ENCODE measurements around the gene PARD6G. TPM values are rescaled to one million over a fixed set of nuclear protein-coding genes. Genes with fewer than 3 reads are reported as not detected.

Gene PARD6G
- total RNA-seq, 1 experiment from 2014 or later, result not detected

DNA sequence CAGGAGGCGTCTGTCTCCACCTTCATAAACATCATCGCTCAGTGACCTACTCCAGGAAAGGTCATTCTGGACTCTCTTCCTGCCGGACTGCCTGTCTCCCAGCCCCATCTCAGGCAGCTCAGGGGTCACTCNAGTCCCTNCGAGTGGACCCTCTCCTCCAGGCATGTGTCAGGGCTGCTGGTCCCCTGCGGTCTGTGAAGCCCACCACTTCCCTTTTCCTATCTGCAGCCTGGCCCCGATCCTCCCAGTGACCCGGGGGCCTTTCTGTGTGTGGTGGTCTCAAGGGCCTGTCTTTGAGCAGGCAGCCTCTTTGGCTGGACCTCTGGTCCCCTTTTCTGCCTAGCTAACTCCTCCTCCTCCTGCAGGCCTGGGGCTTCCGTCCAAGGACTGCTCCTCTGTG, 5.9 kb upstream of the PARD6G start:
- Histone ChIP-seq H4K20me1 (ENCODE audit: insufficient read depth, low read depth, low read length) (no peaks in the 10 kb centered on the region), H3K4me2 (ENCODE audit: low read depth, low read length, poor library complexity, severe bottlenecking) (no peak overlapping the region), H3K9me2 (replicated peaks; ENCODE audit: insufficient read depth, low read length) (no peaks in the 10 kb centered on the region), H3K36me3 (ENCODE audit: insufficient read depth, low read length) (no peaks in the 10 kb centered on the region), H3K27me3 (ENCODE audit: low read length) (no peaks in the 10 kb centered on the region), H3K9ac (ENCODE audit: low read length) (no peak overlapping the region), H3K4me1 (ENCODE audit: low read length) (no peaks in the 10 kb centered on the region), H3K79me2 (ENCODE audit: low read length) (no peaks in the 10 kb centered on the region), H3K9me3 (ENCODE audit: low read length) (peaks cover 4% of the 10 kb centered on the region; the same call in 1 of the 2 replicates), H3K4me3 (ENCODE audit: low read length) (no peak overlapping the region), H3K27ac (ENCODE audit: low read length) (no peak overlapping the region), H2AFZ (ENCODE audit: low read length) (no peak overlapping the region)
- no peak for DNase-seq

DNA sequence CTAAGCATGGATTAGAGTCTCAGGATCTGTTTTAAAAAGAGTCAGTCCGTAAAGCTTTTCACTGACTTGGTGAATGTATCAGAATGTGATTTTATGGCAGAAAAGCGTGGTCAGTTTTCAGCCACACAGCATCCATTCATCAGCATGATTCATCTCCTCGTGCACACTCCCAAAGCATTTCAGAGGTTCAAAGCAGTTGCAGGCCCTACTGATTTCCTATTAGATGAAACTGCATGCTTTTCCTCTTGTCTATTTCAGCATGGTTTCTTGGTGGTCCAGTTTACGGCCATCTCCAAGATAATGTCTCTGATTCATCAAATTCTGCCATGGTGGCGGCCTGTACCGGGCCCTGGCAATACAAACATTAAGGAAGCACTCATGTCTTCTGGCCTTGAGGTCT, 4.8 kb upstream of the PARD6G start:
- Histone ChIP-seq H3K27me3 (ENCODE audit: low read length) (no peaks in the 10 kb centered on the region), H4K20me1 (ENCODE audit: insufficient read depth, low read depth, low read length) (no peaks in the 10 kb centered on the region), H3K9me2 (replicated peaks; ENCODE audit: insufficient read depth, low read length) (no peaks in the 10 kb centered on the region), H3K27ac (ENCODE audit: low read length) (no peak overlapping the region), H2AFZ (ENCODE audit: low read length) (no peak overlapping the region), H3K9ac (ENCODE audit: low read length) (no peak overlapping the region), H3K4me2 (ENCODE audit: low read depth, low read length, poor library complexity, severe bottlenecking) (no peak overlapping the region), H3K9me3 (ENCODE audit: low read length) (peaks cover 4% of the 10 kb centered on the region; the same call in 1 of the 2 replicates), H3K4me3 (ENCODE audit: low read length) (no peak overlapping the region), H3K79me2 (ENCODE audit: low read length) (no peaks in the 10 kb centered on the region), H3K36me3 (ENCODE audit: insufficient read depth, low read length) (no peaks in the 10 kb centered on the region), H3K4me1 (ENCODE audit: low read length) (no peaks in the 10 kb centered on the region)
- DNase-seq, result no peak

DNA sequence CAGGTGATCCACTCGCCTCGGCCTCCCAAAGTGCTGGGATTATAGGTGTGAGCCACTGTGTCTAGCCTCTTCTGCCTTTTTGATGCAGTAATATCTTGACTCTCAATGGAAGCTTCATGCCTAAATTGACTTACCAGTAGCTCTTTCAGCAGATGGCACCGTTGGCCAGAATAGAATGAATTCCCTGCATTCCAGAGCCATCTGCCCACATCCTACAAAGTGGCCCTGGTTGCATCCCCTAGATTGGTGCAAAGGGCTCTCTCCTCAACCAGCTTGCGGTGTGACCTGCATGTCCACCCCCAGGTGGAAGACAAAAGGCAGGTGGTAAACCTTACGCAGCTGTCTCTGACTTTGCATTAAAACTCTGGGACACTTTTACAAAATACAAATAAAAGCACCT, 4.4 kb upstream of the PARD6G start:
- Histone ChIP-seq H3K9ac (ENCODE audit: low read length) (no peak overlapping the region), H3K4me1 (ENCODE audit: low read length) (no peaks in the 10 kb centered on the region), H3K79me2 (ENCODE audit: low read length) (no peaks in the 10 kb centered on the region), H3K27ac (ENCODE audit: low read length) (no peak overlapping the region), H3K4me3 (ENCODE audit: low read length) (no peak overlapping the region), H3K36me3 (ENCODE audit: insufficient read depth, low read length) (no peaks in the 10 kb centered on the region), H3K4me2 (ENCODE audit: low read depth, low read length, poor library complexity, severe bottlenecking) (no peak overlapping the region), H3K27me3 (ENCODE audit: low read length) (no peaks in the 10 kb centered on the region), H3K9me3 (ENCODE audit: low read length) (peaks cover 4% of the 10 kb centered on the region; the same call in 1 of the 2 replicates), H2AFZ (ENCODE audit: low read length) (no peak overlapping the region), H4K20me1 (ENCODE audit: insufficient read depth, low read depth, low read length) (no peaks in the 10 kb centered on the region), H3K9me2 (replicated peaks; ENCODE audit: insufficient read depth, low read length) (no peaks in the 10 kb centered on the region)
- no peak for DNase-seq

GRCh38 chr18:80250740-80251364, 3.5 kb upstream of the PARD6G start:
- H3K36me3 ChIP-seq (ENCODE audit: insufficient read depth, low read length), result no peaks in the 10 kb centered on the region
- no peak overlapping the region for H3K9ac ChIP-seq (ENCODE audit: low read length)
- H3K4me2 ChIP-seq (ENCODE audit: low read depth, low read length, poor library complexity, severe bottlenecking), result no peak overlapping the region
- H2AFZ ChIP-seq (ENCODE audit: low read length), result no peak overlapping the region
- no peaks in the 10 kb centered on the region for H4K20me1 ChIP-seq (ENCODE audit: insufficient read depth, low read depth, low read length)
- peaks cover 4% of the 10 kb centered on the region; the same call in 1 of the 2 replicates for H3K9me3 ChIP-seq (ENCODE audit: low read length)
- H3K27ac ChIP-seq (ENCODE audit: low read length), result no peak overlapping the region
- H3K4me1 ChIP-seq (ENCODE audit: low read length), result no peaks in the 10 kb centered on the region
- H3K27me3 ChIP-seq (ENCODE audit: low read length), result no peaks in the 10 kb centered on the region
- H3K9me2 ChIP-seq (replicated peaks; ENCODE audit: insufficient read depth, low read length), result no peaks in the 10 kb centered on the region
- no peak for DNase-seq
- no peak overlapping the region for H3K4me3 ChIP-seq (ENCODE audit: low read length)
- H3K79me2 ChIP-seq (ENCODE audit: low read length), result no peaks in the 10 kb centered on the region

GRCh38 chr18:80249217-80250093, 2.1 kb upstream of the PARD6G start:
- Histone ChIP-seq H3K36me3 (ENCODE audit: insufficient read depth, low read length) (no peaks in the 10 kb centered on the region), H3K4me1 (ENCODE audit: low read length) (no peaks in the 10 kb centered on the region), H3K27me3 (ENCODE audit: low read length) (no peaks in the 10 kb centered on the region), H3K79me2 (ENCODE audit: low read length) (no peaks in the 10 kb centered on the region), H2AFZ (ENCODE audit: low read length) (no peak overlapping the region), H3K9me2 (replicated peaks; ENCODE audit: insufficient read depth, low read length) (no peaks in the 10 kb centered on the region), H4K20me1 (ENCODE audit: insufficient read depth, low read depth, low read length) (no peaks in the 10 kb centered on the region), H3K9me3 (ENCODE audit: low read length) (peaks cover 4% of the 10 kb centered on the region; the same call in 1 of the 2 replicates), H3K27ac (ENCODE audit: low read length) (no peak overlapping the region), H3K4me3 (ENCODE audit: low read length) (no peak overlapping the region), H3K9ac (ENCODE audit: low read length) (no peak overlapping the region), H3K4me2 (ENCODE audit: low read depth, low read length, poor library complexity, severe bottlenecking) (no peak overlapping the region)
- no peak for DNase-seq

- Histone ChIP-seq H3K9me3 (ENCODE audit: low read length) (no peaks in the 10 kb centered on the region), H3K4me2 (ENCODE audit: low read depth, low read length, poor library complexity, severe bottlenecking) (no peak overlapping the region), H3K4me3 (ENCODE audit: low read length) (no peak overlapping the region), H4K20me1 (ENCODE audit: insufficient read depth, low read depth, low read length) (no peaks in the 10 kb centered on the region), H3K36me3 (ENCODE audit: insufficient read depth, low read length) (no peaks in the 10 kb centered on the region), H3K79me2 (ENCODE audit: low read length) (no peaks in the 10 kb centered on the region), H3K9me2 (replicated peaks; ENCODE audit: insufficient read depth, low read length) (no peaks in the 10 kb centered on the region), H2AFZ (ENCODE audit: low read length) (no peak overlapping the region), H3K27ac (ENCODE audit: low read length) (no peak overlapping the region), H3K27me3 (ENCODE audit: low read length) (no peaks in the 10 kb centered on the region), H3K9ac (ENCODE audit: low read length) (no peak overlapping the region), H3K4me1 (ENCODE audit: low read length) (no peaks in the 10 kb centered on the region)
- no peak for DNase-seq
Measured at GRCh38 chr18:80246445-80247392, 595 bp downstream of the PARD6G start.

DNA sequence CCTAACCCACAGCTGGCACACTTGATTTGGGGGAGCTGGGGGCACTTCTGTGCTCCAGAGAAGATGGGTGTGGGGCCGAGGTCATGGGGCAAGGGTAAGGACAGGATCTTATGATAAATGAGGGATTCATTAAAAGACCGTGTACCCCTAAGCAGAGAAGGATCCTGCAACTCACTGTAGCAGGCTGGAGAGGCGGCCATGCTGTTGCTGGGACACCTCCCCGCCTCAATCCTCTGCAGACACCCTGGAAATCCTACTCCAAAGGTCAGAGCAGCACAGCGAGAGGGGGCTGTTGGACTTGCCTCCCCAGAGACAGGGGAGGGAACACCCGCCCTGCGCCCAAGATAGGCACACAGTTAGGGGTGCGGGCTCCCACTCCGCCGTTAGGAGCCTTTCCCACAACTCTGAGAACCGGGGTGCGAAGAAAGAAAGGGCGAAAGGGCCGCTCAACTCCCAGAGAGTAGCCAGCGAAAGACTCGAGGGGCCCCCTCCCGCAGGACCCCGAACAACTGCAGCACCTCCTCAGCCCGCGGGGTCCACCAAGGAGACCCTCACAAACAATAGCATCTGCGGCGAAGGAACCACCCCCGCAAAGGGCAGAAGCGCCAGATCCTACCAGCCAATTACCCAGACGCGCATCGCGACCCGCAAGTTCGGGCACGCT, 1.4 kb downstream of the PARD6G start:
- H3K4me3 ChIP-seq (ENCODE audit: low read length), result no peak overlapping the region
- H3K27me3 ChIP-seq (ENCODE audit: low read length), result no peaks in the 10 kb centered on the region
- DNase-seq, result no peak
- no peaks in the 10 kb centered on the region for H4K20me1 ChIP-seq (ENCODE audit: insufficient read depth, low read depth, low read length)
- H3K79me2 ChIP-seq (ENCODE audit: low read length), result no peaks in the 10 kb centered on the region
- no peak overlapping the region for H3K27ac ChIP-seq (ENCODE audit: low read length)
- no peaks in the 10 kb centered on the region for H3K36me3 ChIP-seq (ENCODE audit: insufficient read depth, low read length)
- no peak overlapping the region for H3K9ac ChIP-seq (ENCODE audit: low read length)
- no peaks in the 10 kb centered on the region for H3K4me1 ChIP-seq (ENCODE audit: low read length)
- no peak overlapping the region for H3K4me2 ChIP-seq (ENCODE audit: low read depth, low read length, poor library complexity, severe bottlenecking)
- no peaks in the 10 kb centered on the region for H3K9me3 ChIP-seq (ENCODE audit: low read length)
- no peak overlapping the region for H2AFZ ChIP-seq (ENCODE audit: low read length)
- H3K9me2 ChIP-seq (replicated peaks; ENCODE audit: insufficient read depth, low read length), result no peaks in the 10 kb centered on the region
